ENCODE results near the gene INPP5A. TPM values are rescaled to one million over a fixed set of nuclear protein-coding genes. Genes with fewer than 3 reads are reported as not detected.

The INPP5A gene
- total and polyA plus RNA-seq, 5 donors, result 60.0 to 116 (median 97.8) TPM

GRCh38 chr10:132784866-132785722 lies 247.5 kb downstream of the INPP5A start:
- Histone ChIP-seq H3K27me3 (ENCODE audit: control insufficient read depth, insufficient read depth) (no peaks in the 10 kb centered on the region), H3K4me1 (ENCODE audit: control insufficient read depth, insufficient read depth, low read length) (no peaks in the 10 kb centered on the region), H3K27ac (ENCODE audit: low read length) (no peak overlapping the region), H3K9me3 (ENCODE audit: control insufficient read depth, low read length) (no peaks in the 10 kb centered on the region), H3K4me3 (ENCODE audit: low read length) (peak overlapping the region; percentile 38)
- DNase-seq (no peak), ATAC-seq (no peak)
- WGBS, result 5% methylated on average over 108 of the region's 111 CpGs
- intact Hi-C loops (cut with DNase I), result loop anchor here in 1 of 4 donors (10.0 kb wide), 1 partner anchor 120 kb away; no protein-coding TSS in a partner anchor

GRCh38 chr10:132785723-132786475 lies 248.3 kb downstream of the INPP5A start, which contains the start of gene NKX6-2:
Gene NKX6-2 (minus strand): TSS chr10:132786147. CDS start chr10:132785948, 199 bp downstream.
- no peaks in the 10 kb centered on the region for H3K27me3 ChIP-seq (ENCODE audit: control insufficient read depth, insufficient read depth)

GRCh38 chr10:132786476-132786883 lies 248.9 kb downstream of the INPP5A start:
- 4% methylated on average over 58 of the region's 58 CpGs for WGBS
- H3K4me1 ChIP-seq (ENCODE audit: control insufficient read depth, insufficient read depth, low read length), result no peaks in the 10 kb centered on the region
- intact Hi-C loops (cut with DNase I), result loop anchor here in 1 of 4 donors (10.0 kb wide), 1 partner anchor 122 kb away; no protein-coding TSS in a partner anchor

More at GRCh38 chr10:132785723-132786475, 248.3 kb downstream of the INPP5A start, which contains the start of gene NKX6-2:
- Histone ChIP-seq H3K4me3 (ENCODE audit: low read length) (peak within 1 kb of the TSS; percentile 38), H3K4me1 (ENCODE audit: control insufficient read depth, insufficient read depth, low read length) (no peaks in the 10 kb centered on the region), H3K27ac (ENCODE audit: low read length) (no peak within 1 kb of the TSS), H3K9me3 (ENCODE audit: control insufficient read depth, low read length) (no peaks in the 10 kb centered on the region)
- DNase-seq (no peak), ATAC-seq (no peak)
- 2% methylated on average over 117 of the region's 119 CpGs for WGBS
- intact Hi-C loops (cut with DNase I), result loop anchor here in 1 of 4 donors (10.0 kb wide), 1 partner anchor 121 kb away; no protein-coding TSS in a partner anchor

GRCh38 chr10:132786884-132787494 lies 249.4 kb downstream of the INPP5A start:
- no peaks in the 10 kb centered on the region for H3K9me3 ChIP-seq (ENCODE audit: control insufficient read depth, low read length)
- no peaks in the 10 kb centered on the region for H3K4me1 ChIP-seq (ENCODE audit: control insufficient read depth, insufficient read depth, low read length)
- no peak for DNase-seq
- H3K4me3 ChIP-seq (ENCODE audit: low read length), result no peak overlapping the region
- H3K27ac ChIP-seq (ENCODE audit: low read length), result no peak overlapping the region
- intact Hi-C loops (cut with DNase I), result loop anchor here in 1 of 4 donors (10.0 kb wide), 1 partner anchor 122 kb away; no protein-coding TSS in a partner anchor
- 2% methylated on average over 80 of the region's 80 CpGs for WGBS
- H3K27me3 ChIP-seq (ENCODE audit: control insufficient read depth, insufficient read depth), result no peaks in the 10 kb centered on the region
- ATAC-seq, result no peak

More at GRCh38 chr10:132786476-132786883, 248.9 kb downstream of the INPP5A start:
- no peaks in the 10 kb centered on the region for H3K27me3 ChIP-seq (ENCODE audit: control insufficient read depth, insufficient read depth)
- no peak overlapping the region for H3K4me3 ChIP-seq (ENCODE audit: low read length)
- no peak for ATAC-seq
- DNase-seq, result no peak
- H3K27ac ChIP-seq (ENCODE audit: low read length), result no peak overlapping the region
- no peaks in the 10 kb centered on the region for H3K9me3 ChIP-seq (ENCODE audit: control insufficient read depth, low read length)

GRCh38 chr10:132787495-132788179 lies 250.1 kb downstream of the INPP5A start:
- Histone ChIP-seq H3K4me1 (ENCODE audit: control insufficient read depth, insufficient read depth, low read length) (no peaks in the 10 kb centered on the region), H3K27ac (ENCODE audit: low read length) (no peak overlapping the region), H3K9me3 (ENCODE audit: control insufficient read depth, low read length) (no peaks in the 10 kb centered on the region), H3K4me3 (ENCODE audit: low read length) (no peak overlapping the region), H3K27me3 (ENCODE audit: control insufficient read depth, insufficient read depth) (no peaks in the 10 kb centered on the region)
- intact Hi-C loops (cut with DNase I), result loop anchor here in 1 of 4 donors (10.0 kb wide), 1 partner anchor 123 kb away; no protein-coding TSS in a partner anchor
- DNase-seq (no peak), ATAC-seq (no peak)
- 2% methylated on average over 79 of the region's 80 CpGs for WGBS

- no peak for DNase-seq
- Histone ChIP-seq H3K27ac (ENCODE audit: low read length) (no peak overlapping the region), H3K9me3 (ENCODE audit: control insufficient read depth, low read length) (no peaks in the 10 kb centered on the region), H3K4me1 (ENCODE audit: control insufficient read depth, insufficient read depth, low read length) (no peaks in the 10 kb centered on the region), H3K27me3 (ENCODE audit: control insufficient read depth, insufficient read depth) (no peaks in the 10 kb centered on the region), H3K4me3 (ENCODE audit: low read length) (no peak overlapping the region)
- 1% methylated on average over 79 of the region's 79 CpGs for WGBS
- no peak for ATAC-seq
- intact Hi-C loops (cut with DNase I), result loop anchor here in 1 of 4 donors (10.0 kb wide), 1 partner anchor 124 kb away; no protein-coding TSS in a partner anchor
Measured at GRCh38 chr10:132788180-132788830, 250.7 kb downstream of the INPP5A start.

- H3K4me3 ChIP-seq (ENCODE audit: low read length), result no peak overlapping the region
- intact Hi-C loops (cut with DNase I), result loop anchor here in 1 of 4 donors (10.0 kb wide), 1 partner anchor 124 kb away; no protein-coding TSS in a partner anchor
- no peak for ATAC-seq
- DNase-seq, result no peak
- H3K27me3 ChIP-seq (ENCODE audit: control insufficient read depth, insufficient read depth), result no peaks in the 10 kb centered on the region
- no peak overlapping the region for H3K27ac ChIP-seq (ENCODE audit: low read length)
- H3K9me3 ChIP-seq (ENCODE audit: control insufficient read depth, low read length), result no peaks in the 10 kb centered on the region
- H3K4me1 ChIP-seq (ENCODE audit: control insufficient read depth, insufficient read depth, low read length), result no peaks in the 10 kb centered on the region
- WGBS, result 4% methylated on average over 30 of the region's 30 CpGs
Measured at GRCh38 chr10:132788831-132789219, 251.2 kb downstream of the INPP5A start.

- DNase-seq (no peak), ATAC-seq (no peak)
- 62% methylated on average over 15 of the region's 15 CpGs for WGBS
- no peaks in the 10 kb centered on the region for H3K9me3 ChIP-seq (ENCODE audit: control insufficient read depth, low read length)
- no peaks in the 10 kb centered on the region for H3K4me1 ChIP-seq (ENCODE audit: control insufficient read depth, insufficient read depth, low read length)
- no peak overlapping the region for H3K4me3 ChIP-seq (ENCODE audit: low read length)
- no peak overlapping the region for H3K27ac ChIP-seq (ENCODE audit: low read length)
- intact Hi-C loops (cut with DNase I), result loop anchor here in 1 of 4 donors (10.0 kb wide), 1 partner anchor 125 kb away; no protein-coding TSS in a partner anchor
- H3K27me3 ChIP-seq (ENCODE audit: control insufficient read depth, insufficient read depth), result no peaks in the 10 kb centered on the region
Measured at GRCh38 chr10:132789659-132790148, 252.1 kb downstream of the INPP5A start.

GRCh38 chr10:132790470-132790869 lies 252.9 kb downstream of the INPP5A start:
- Histone ChIP-seq H3K4me1 (ENCODE audit: control insufficient read depth, insufficient read depth, low read length) (no peaks in the 10 kb centered on the region), H3K4me3 (ENCODE audit: low read length) (no peak overlapping the region), H3K27ac (ENCODE audit: low read length) (no peak overlapping the region), H3K27me3 (ENCODE audit: control insufficient read depth, insufficient read depth) (no peaks in the 10 kb centered on the region), H3K9me3 (ENCODE audit: control insufficient read depth, low read length) (no peaks in the 10 kb centered on the region)
- ATAC-seq (no peak), DNase-seq (no peak)
- intact Hi-C loops (cut with DNase I), result no loop called here
- WGBS, result 55% methylated on average over 7 of the region's 7 CpGs
